Progenitor cell of endocrine pancreas (in vitro differentiated cells): ENCODE results near the gene BCAT1. TPM values are rescaled to one million over a fixed set of nuclear protein-coding genes. Genes with fewer than 3 reads are reported as not detected.
"Not testable (repeated sequence)": the region's sequence is repeated elsewhere in the genome, so short reads cannot be mapped to it uniquely, and the experiment has no call there.

ENCODE experiments used
- DNase-seq: peaks from one replicate; pipeline ENCODE4 v3.0.0; 2021; ENCODE audit warnings: low spot score; ENCODE audit not compliant: unreplicated experiment
- H3K27ac Mint-ChIP-seq: 2 replicates; pipeline ENCODE4 v1.8.0; 2021; ENCODE audit warnings: mild to moderate bottlenecking, moderate library complexity, mixed read lengths
- H3K27me3 Mint-ChIP-seq: 2 replicates; pipeline ENCODE4 v1.8.0; 2021; ENCODE audit warnings: mixed read lengths
- H3K36me3 Mint-ChIP-seq: 2 replicates; pipeline ENCODE4 v1.8.0; 2022; ENCODE audit warnings: mixed read lengths; ENCODE audit not compliant: insufficient read depth
- H3K4me1 Mint-ChIP-seq: 2 replicates; pipeline ENCODE4 v1.8.0; 2021; ENCODE audit warnings: low read depth, mixed read lengths
- H3K4me3 Mint-ChIP-seq: 2 replicates; pipeline ENCODE4 v1.8.0; 2021; ENCODE audit warnings: low read depth, mild to moderate bottlenecking, moderate library complexity, mixed read lengths
- H3K9me3 Mint-ChIP-seq: 2 replicates; pipeline ENCODE4 v1.8.0; 2021; ENCODE audit warnings: low read depth, mixed read lengths
- CTCF ChIP-seq: fragments of 200-600 bp; sonication (generic); IDR thresholded peaks from one replicate; pipeline ENCODE4 v1.5.0; 2021; ENCODE audit warnings: antibody characterized with exemption, mild to moderate bottlenecking; ENCODE audit not compliant: unreplicated experiment
- total RNA-seq: library from RNA; stranded (reverse); gene quantifications from 2 replicates; pipeline ENCODE4 v1.2.1, GENCODE V29; 2021

BCAT1 gene
- total RNA-seq, 1 donor from 2014 or later, result 52.9 TPM

GRCh38 chr12:24915501-24915900 is 33.4 kb downstream of the BCAT1 start:
- no peak for DNase-seq
- no peaks in the 10 kb centered on the region for H3K36me3 Mint-ChIP-seq
- H3K9me3 Mint-ChIP-seq, result no peaks in the 10 kb centered on the region
- H3K27me3 Mint-ChIP-seq, result no peaks in the 10 kb centered on the region
- H3K27ac Mint-ChIP-seq, result no peak overlapping the region
- no peak overlapping the region for H3K4me3 Mint-ChIP-seq
- no peak for TF ChIP-seq CTCF
- peaks cover 7% of the 10 kb centered on the region for H3K4me1 Mint-ChIP-seq

GRCh38 chr12:24913953-24914352 is 34.9 kb downstream of the BCAT1 start:
- H3K27ac Mint-ChIP-seq, result no peak overlapping the region
- no peak for DNase-seq
- H3K4me1 Mint-ChIP-seq, result peaks cover 7% of the 10 kb centered on the region
- no peak for TF ChIP-seq CTCF
- H3K9me3 Mint-ChIP-seq, result no peaks in the 10 kb centered on the region
- no peak overlapping the region for H3K4me3 Mint-ChIP-seq
- H3K36me3 Mint-ChIP-seq, result no peaks in the 10 kb centered on the region
- H3K27me3 Mint-ChIP-seq, result no peaks in the 10 kb centered on the region

- Mint-ChIP-seq H3K4me3 (no peak overlapping the region), H3K27me3 (no peaks in the 10 kb centered on the region), H3K9me3 (no peaks in the 10 kb centered on the region), H3K27ac (no peak overlapping the region), H3K4me1 (peaks cover 7% of the 10 kb centered on the region), H3K36me3 (no peaks in the 10 kb centered on the region)
- no peak for TF ChIP-seq CTCF
- no peak for DNase-seq
These were observed 35.8 kb downstream of the BCAT1 start for GRCh38 chr12:24913130-24913529.

- Mint-ChIP-seq H3K4me1 (peaks cover 7% of the 10 kb centered on the region), H3K27ac (no peak overlapping the region), H3K27me3 (no peaks in the 10 kb centered on the region), H3K36me3 (no peaks in the 10 kb centered on the region), H3K9me3 (no peaks in the 10 kb centered on the region), H3K4me3 (no peak overlapping the region)
- DNase-seq, result no peak
- no peak for TF ChIP-seq CTCF
These were observed 37.6 kb downstream of the BCAT1 start for GRCh38 chr12:24911271-24911791.

- not testable (repeated sequence) for H3K4me1 Mint-ChIP-seq, DNase-seq, H3K9me3 Mint-ChIP-seq, H3K27ac Mint-ChIP-seq, H3K4me3 Mint-ChIP-seq, H3K27me3 Mint-ChIP-seq, H3K36me3 Mint-ChIP-seq
These were observed 38.7 kb downstream of the BCAT1 start for GRCh38 chr12:24910192-24910591.

GRCh38 chr12:24909667-24910066 is 39.2 kb downstream of the BCAT1 start:
- Mint-ChIP-seq H3K27ac (no peak overlapping the region), H3K4me1 (peaks cover 7% of the 10 kb centered on the region), H3K36me3 (no peaks in the 10 kb centered on the region), H3K4me3 (no peak overlapping the region), H3K27me3 (no peaks in the 10 kb centered on the region), H3K9me3 (no peaks in the 10 kb centered on the region)
- TF ChIP-seq CTCF, result no peak
- DNase-seq, result no peak
